GM18526 (cell line): ENCODE data around the gene ISCU.

Source experiments
- POLR2A ChIP-seq: IDR thresholded peaks from 3 replicates; pipeline ENCODE4 v1.6.1; 2011; ENCODE audit not compliant: insufficient read length; ENCODE audit errors: extremely low read depth

The ISCU gene

GRCh38 chr12:108602976-108603704 is 40.7 kb downstream of the ISCU start:
- no peak for TF ChIP-seq POLR2A

DNA sequence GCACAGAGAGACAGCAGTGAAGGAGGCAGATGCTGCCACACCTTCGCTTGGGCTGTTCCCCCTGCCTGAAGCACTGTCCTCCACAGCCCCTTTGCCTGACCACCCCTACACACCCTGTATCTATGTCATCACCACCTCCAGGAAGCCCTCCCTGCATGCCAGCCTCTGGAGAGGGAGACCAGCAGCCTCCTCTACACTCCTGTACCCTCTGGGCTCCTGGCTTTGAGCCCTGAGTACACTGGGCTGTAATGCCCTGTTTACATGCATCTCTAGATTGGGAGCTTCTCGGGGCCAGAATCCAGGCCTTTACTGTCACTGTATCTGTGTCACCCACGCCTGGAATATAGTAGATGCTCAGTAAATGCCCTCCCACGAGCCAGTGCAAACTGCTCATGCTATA is 41.3 kb downstream of the ISCU start:
- no peak for TF ChIP-seq POLR2A

DNA sequence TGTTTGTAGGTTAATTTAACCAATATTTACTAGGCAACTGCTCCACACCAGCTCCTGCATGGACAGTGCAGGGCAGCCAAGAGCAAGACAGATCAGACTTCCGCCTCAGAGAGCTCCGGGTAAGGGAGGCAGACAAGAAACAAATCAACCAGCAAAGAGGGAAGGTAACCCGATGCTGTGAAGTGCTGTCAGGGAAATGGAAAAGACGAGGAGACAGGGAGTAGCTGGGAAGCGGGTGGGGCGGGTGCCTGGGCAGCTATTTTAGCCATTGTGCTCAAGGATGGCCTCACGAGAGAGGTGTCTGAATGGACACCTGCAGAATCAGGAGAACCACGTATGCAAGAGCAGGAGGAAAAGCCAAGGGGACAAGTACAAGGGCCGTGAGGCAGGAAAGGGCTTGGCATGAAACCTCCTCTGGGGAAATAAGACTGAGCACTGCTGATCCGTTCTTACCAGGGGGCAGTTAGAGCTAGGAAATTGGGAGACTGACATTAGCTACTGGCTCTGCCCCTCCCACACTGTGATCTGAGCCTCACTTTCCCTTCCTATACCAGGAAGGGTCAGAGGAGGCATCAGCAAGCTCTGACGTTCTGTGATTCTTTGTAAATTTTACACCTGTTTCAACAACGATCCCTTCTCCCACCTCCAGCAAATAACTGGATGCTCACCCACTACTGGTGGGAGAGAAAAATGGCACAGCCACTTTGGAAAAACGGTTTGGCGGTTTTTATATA is 42.0 kb downstream of the ISCU start:
- no peak for TF ChIP-seq POLR2A

DNA sequence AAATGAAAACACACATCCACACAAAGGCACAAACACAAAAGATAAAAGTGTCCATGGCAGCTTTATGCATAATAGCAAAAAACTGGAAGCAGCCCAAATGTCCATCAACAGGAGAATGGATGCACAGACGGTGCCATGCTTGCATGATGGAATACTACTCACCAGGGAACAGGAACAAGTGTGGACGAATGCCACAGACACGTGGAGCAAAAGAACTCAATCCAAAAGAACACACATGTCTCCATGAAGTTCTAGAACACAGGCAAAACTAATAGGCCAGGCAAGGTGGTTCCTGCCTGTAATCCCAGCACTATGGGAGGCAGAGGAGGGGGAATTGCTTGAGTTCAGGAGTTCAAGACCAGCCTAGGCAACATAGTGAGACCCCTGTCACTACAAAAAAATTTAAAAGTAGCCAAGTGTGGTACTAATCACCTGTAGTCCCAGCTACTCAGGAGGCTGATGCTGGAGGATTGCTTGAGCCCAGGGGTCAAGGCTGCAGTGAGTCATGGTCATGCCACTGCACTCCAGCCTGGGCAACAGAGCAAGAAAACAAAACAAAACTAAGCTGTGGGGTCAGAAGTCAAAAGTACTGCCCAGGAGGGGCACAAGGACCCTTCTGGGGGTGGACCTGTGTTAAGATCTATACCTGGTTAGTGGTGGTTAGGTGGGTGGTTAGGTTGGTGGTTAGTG is 42.7 kb downstream of the ISCU start:
- no peak for TF ChIP-seq POLR2A

GRCh38 chr12:108605690-108606406 is 43.5 kb downstream of the ISCU start:
- no peak for TF ChIP-seq POLR2A

DNA sequence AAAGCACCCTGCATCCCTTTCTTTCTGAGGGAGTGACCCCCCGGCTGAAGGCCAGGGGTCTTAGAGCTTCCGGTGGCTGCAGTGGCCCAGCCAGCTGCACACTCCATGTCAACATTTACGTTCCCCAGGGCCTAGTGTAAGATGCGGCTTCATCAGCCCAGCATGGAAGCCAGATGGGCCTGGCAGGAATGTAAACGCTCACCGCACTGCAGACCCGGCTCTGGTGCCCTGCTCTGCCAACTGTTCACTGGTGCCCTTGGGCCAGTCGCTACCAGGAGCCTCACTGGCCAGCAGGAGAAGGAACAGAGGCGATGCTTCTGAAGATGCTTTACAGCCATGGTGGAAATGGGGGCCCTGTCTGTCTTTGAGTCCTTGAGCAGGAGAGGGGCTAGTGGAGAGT is 44.1 kb downstream of the ISCU start:
- no peak for TF ChIP-seq POLR2A

- no peak for TF ChIP-seq POLR2A
Measured at GRCh38 chr12:108607981-108608600, 45.7 kb downstream of the ISCU start.

DNA sequence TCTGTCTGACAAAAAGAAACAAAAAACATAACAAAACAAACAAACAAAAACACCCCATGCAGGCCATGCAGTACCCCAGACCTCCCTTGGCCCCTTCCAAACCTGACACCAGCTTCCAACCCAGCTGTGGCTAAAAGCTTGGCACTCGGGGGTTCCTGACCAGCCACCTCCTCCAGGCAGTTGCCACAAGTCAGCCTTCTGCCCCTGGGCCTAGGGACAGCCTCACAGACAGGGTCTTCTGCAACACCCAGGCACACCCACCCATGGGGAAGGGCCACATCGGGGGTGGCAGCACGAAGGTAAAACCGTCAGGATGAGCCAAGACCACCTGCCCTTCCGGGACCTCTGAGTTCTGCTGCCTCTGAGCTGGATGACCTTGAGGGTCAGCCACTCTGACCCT is 46.2 kb downstream of the ISCU start:
- no peak for TF ChIP-seq POLR2A

- TF ChIP-seq POLR2A, result no peak
Measured at GRCh38 chr12:108609537-108610335, 47.3 kb downstream of the ISCU start.

DNA sequence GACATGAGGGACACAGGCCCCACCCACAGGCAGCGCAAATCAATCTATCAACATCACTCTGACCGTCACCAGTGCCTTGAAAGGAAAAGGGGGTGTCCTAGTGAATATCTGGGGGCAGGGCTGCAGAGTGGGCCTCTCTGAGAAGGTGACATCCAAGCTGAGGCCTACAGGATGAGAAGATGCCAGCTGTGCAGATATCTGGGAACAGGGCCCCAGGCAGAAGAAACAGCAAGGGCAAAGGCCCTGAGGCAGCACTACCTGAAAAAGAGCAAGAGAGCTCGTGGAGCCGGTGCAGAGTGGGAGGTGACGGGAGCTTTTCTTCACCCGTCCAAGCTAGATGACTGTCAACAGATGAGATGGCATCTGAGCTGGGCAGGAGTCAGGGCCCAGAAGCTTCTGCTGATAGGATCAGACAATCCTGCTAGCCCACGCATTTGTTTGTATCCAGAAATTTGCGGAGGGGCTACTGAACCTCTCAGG is 48.0 kb downstream of the ISCU start:
- TF ChIP-seq POLR2A, result no peak

GRCh38 chr12:108610856-108611605 is 48.6 kb downstream of the ISCU start:
- no peak for TF ChIP-seq POLR2A

- no peak for TF ChIP-seq POLR2A
Measured at GRCh38 chr12:108611884-108612415, 49.6 kb downstream of the ISCU start.

- no peak for TF ChIP-seq POLR2A
Measured at GRCh38 chr12:108612788-108613282, 50.4 kb downstream of the ISCU start.
